Fibroblast of villous mesenchyme (primary cell): ENCODE results near the gene PRTN3. TPM values are rescaled to one million over a fixed set of nuclear protein-coding genes. Genes with fewer than 3 reads are reported as not detected.

Experiments used
- DNase-seq: peaks from one replicate; pipeline ENCODE4 v3.0.0-alpha.2; 2010; ENCODE audit warnings: low read depth
- H3K4me3 ChIP-seq: 2 replicates; pipeline ENCODE4 v1.5.1; 2011; ENCODE audit warnings: low read depth, mild to moderate bottlenecking, low read length
- CTCF ChIP-seq: IDR thresholded peaks from 2 replicates; pipeline ENCODE4 v1.5.1; 2012; ENCODE audit warnings: low read depth, mild to moderate bottlenecking, low read length; ENCODE audit not compliant: insufficient read depth
- total RNA-seq: library from RNA; depleted of rRNA; stranded (reverse); fragments of >200 nt; gene quantifications from 2 replicates; pipeline ENCODE4 v1.2.3, GENCODE V29; 2012

PRTN3 gene
- total RNA-seq, 1 donor = not detected

GRCh38 chr19:804419-805165, 36.2 kb upstream of the PRTN3 start:
- no peak overlapping the region for H3K4me3 ChIP-seq
- no peak for TF ChIP-seq CTCF
- DNase-seq = no peak

GRCh38 chr19:805166-805551, 35.6 kb upstream of the PRTN3 start:
- DNase-seq = no peak
- no peak for TF ChIP-seq CTCF
- no peak overlapping the region for H3K4me3 ChIP-seq

- no peak for DNase-seq
- TF ChIP-seq CTCF = no peak
- H3K4me3 ChIP-seq = no peak overlapping the region
These were observed 34.9 kb upstream of the PRTN3 start for GRCh38 chr19:805600-806550.

GRCh38 chr19:806815-807421, 33.9 kb upstream of the PRTN3 start:
- no peak for TF ChIP-seq CTCF
- no peak overlapping the region for H3K4me3 ChIP-seq
- no peak for DNase-seq

GRCh38 chr19:807627-808422, 33.0 kb upstream of the PRTN3 start:
- DNase-seq = no peak
- no peak for TF ChIP-seq CTCF
- no peak overlapping the region for H3K4me3 ChIP-seq

- no peak for TF ChIP-seq CTCF
These were observed 32.4 kb upstream of the PRTN3 start for GRCh38 chr19:808423-808775.

More at GRCh38 chr19:808423-808775, 32.4 kb upstream of the PRTN3 start:
- no peak for DNase-seq
- H3K4me3 ChIP-seq = no peak overlapping the region
